GM12864 (cell line): Measurements from ENCODE around the gene OR51E2.

Experiments used
- DNase-seq: peaks from one replicate; pipeline ENCODE4 v3.0.0-alpha.2; 2011; ENCODE audit warnings: low read depth
- H3K4me3 ChIP-seq: 2 replicates; pipeline ENCODE4 v1.5.1; 2011; ENCODE audit warnings: mild to moderate bottlenecking, low read depth, low read length, control low read depth
- CTCF ChIP-seq: IDR thresholded peaks from 2 replicates; pipeline ENCODE4 v1.5.1; 2011; ENCODE audit warnings: low read depth, mild to moderate bottlenecking, moderate library complexity, low read length, control low read depth, inconsistent platforms; ENCODE audit errors: missing control alignments

The OR51E2 gene

GRCh38 chr11:4704790-4705334 lies 7.2 kb upstream of the OR51E2 start:
- DNase-seq, result no peak

GRCh38 chr11:4704054-4704789 lies 6.6 kb upstream of the OR51E2 start, which contains the start of gene MMP26:
TSS of gene MMP26 (plus strand) at chr11:4704784.
- DNase-seq, result no peak
- no peak for TF ChIP-seq CTCF
- H3K4me3 ChIP-seq, result no peak within 1 kb of the TSS

More at GRCh38 chr11:4704790-4705334, 7.2 kb upstream of the OR51E2 start:
- no peak overlapping the region for H3K4me3 ChIP-seq
- no peak for TF ChIP-seq CTCF

GRCh38 chr11:4700436-4700820 lies 2.8 kb upstream of the OR51E2 start:
- no peak for TF ChIP-seq CTCF
- no peak for DNase-seq

GRCh38 chr11:4699697-4700435 lies 2.2 kb upstream of the OR51E2 start:
- no peak overlapping the region for H3K4me3 ChIP-seq
- TF ChIP-seq CTCF, result no peak
- peak; percentile 36 for DNase-seq

More at GRCh38 chr11:4700436-4700820, 2.8 kb upstream of the OR51E2 start:
- no peak overlapping the region for H3K4me3 ChIP-seq

- DNase-seq, result no peak
- TF ChIP-seq CTCF, result no peak
Measured at GRCh38 chr11:4695442-4695841, 2.2 kb downstream of the OR51E2 start.

GRCh38 chr11:4684631-4685285 lies 12.9 kb downstream of the OR51E2 start:
- TF ChIP-seq CTCF, result no peak
- no peak overlapping the region for H3K4me3 ChIP-seq
- DNase-seq, result no peak

More at GRCh38 chr11:4695442-4695841, 2.2 kb downstream of the OR51E2 start:
- H3K4me3 ChIP-seq, result no peak overlapping the region
